Muscle of back (tissue), 11 donors: ENCODE data around the gene PTPRD. TPM values are rescaled to one million over a fixed set of nuclear protein-coding genes. Genes with fewer than 3 reads are reported as not detected.

Source experiments
- DNase-seq, 3 donors: peaks; one replicate each; pipeline versions ENCODE4 v3.0.0 to v3.0.0-alpha.2; 2013
- polyA plus RNA-seq, 10 donors: library from polyadenylated mRNA; unstranded; fragments of 120-200 nt; gene quantifications; one replicate each; pipeline ENCODE4 v1.2.1, GENCODE V29; 2013; ENCODE audit not compliant: insufficient read length in 10 of 10

Gene PTPRD
- polyA plus RNA-seq, 10 donors: 51.8 to 95.1 (median 75.6) TPM

DNA sequence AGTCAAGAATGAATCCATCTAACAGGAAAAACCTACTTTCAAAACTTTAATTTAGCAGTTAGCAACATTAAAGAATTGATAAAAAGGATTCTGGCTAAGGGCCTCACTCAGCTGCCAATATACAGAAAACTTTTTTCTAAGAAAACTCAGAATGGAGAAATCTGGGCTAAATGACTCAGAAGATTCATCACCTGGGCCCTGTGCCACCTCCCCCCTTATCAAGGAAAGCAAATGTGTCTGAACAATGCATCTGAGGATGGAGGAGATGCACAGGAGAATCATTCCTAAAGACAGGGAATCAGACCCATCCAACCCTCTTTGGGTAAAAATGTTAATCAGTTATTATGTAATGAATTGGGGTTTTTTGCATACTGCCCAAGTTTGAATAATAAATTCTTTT lies 2221.2 kb downstream of the PTPRD start:
- no peak for DNase-seq

DNA sequence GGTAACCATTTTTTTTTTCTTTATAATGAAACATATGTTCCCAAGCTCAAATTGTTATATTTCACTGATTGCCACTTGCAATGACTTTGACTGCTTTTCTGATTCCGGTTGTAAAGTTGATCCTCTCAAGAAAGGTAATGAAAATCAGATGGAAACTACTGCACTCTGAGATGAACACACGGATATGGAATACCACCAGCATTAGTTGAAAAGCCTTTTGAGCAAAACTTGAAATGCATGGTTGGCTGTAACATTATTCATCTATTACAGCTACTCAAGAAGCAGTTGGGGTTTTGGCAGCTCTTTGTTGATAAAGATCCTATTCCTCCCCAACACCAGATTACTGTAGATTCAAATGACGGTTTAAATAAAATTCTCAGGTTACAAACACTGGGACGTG lies 2221.7 kb downstream of the PTPRD start:
- peak in 1 of 3 donors; percentile 14 for DNase-seq

DNA sequence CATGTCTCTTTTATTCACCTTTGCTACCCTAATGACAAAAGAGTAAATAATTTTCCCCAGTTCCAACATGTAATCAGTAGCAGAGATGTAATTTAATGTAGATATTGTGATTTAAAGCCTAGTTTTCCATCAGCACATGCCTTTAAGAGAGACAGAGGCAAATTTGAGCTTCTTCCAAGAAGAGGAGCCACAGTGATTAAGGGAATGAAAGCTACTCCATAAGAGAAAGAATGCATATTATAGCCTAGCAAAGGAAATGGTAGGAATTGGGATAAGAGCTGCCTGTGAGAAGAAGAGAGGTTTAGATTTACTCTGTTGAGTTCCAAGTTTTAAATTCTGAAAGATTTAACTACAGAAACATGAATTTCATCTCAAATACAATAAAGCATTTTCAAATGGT lies 2222.2 kb downstream of the PTPRD start:
- no peak for DNase-seq

DNA sequence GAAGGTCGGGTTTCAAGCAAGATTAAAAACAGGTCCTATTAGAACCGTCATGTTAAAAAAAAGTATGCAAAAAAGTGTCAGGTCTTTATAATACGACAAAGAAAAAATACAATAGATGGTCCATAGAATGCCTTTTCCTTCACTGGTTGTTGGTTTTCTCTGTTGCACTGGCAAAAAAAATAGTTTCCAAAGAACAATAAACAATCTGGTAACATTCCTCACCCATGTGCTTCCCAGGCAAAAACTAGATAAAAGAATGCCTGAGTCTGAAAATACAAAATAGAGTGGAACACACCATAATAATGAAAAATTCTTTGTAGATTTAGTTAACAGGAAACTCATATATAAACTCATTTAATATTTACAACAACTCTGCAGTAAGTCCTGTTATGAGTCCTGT lies 2223.3 kb downstream of the PTPRD start:
- DNase-seq: no peak

DNA sequence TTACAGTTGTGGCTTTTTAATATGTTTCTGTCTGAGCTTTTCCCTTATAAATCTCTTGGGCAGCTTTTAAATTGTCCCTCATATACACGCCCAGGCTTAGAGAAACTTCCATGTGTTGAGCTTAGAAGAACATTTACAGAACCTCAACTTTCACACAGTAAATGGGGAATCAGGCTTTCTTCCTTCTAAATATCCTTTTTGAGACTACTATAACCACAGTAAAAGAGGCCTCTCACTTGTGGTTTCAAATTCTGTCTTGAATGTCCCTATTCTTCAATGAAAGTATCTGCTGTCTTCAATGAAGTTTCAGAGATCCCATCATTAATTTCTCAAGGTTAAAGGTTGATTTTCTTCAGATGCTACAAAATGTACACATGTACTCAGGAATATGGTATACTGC lies 2224.7 kb downstream of the PTPRD start:
- no peak for DNase-seq

DNA sequence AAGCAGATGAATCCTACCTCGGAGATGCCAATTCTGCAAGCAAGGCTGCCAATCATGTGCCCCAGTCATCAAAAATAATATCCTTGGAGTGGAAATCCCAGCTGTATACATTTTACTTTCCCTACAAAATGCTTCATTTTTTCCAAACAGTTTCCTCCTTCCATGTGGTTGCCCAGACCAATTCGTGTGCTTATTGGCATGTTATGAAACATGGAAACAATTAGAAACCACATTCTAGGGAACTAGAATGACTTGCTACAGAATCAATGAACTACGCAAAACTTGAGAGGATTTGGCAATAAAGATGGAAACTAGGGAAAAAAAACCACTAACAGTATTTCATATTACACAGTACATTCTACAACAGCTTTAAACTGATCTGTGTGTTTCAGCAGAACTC lies 2228.7 kb downstream of the PTPRD start:
- peak; percentile 52 to 64 (median 61) for DNase-seq

DNA sequence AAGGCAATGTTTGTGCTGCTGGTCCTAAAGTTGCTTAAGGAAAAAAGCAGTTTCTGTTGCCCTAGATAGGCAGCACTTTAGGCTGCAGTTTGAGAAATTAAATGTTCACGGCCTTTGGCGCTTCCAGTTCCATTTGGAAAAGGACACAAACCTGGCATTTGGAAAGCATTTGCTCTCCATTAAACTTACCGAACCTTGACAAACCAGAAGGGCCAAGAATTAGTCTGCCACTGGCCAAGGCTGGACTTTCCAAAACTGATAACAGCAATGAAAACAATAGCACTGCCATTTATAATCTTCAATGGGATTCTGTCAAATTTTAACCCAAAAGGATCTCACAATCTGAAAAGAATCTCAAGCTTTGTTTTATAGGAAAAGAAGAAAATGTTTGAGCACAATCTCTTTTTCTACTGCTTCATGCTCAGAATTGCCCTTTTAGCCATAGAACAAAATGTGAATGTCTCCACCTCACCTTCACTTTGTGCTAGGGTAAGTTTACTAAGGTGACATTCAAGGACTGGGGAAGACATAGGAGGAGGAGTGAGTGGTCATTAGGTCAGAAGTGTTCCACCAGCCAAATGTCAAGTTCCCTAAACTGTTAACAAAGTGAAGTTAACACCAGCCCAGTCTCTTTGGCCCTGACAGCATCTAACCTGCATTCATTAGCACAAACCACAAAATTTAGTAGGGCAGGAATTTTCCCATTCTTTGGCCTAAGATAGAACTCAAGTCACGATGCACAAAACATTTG lies 2229.8 kb downstream of the PTPRD start:
- no peak for DNase-seq

DNA sequence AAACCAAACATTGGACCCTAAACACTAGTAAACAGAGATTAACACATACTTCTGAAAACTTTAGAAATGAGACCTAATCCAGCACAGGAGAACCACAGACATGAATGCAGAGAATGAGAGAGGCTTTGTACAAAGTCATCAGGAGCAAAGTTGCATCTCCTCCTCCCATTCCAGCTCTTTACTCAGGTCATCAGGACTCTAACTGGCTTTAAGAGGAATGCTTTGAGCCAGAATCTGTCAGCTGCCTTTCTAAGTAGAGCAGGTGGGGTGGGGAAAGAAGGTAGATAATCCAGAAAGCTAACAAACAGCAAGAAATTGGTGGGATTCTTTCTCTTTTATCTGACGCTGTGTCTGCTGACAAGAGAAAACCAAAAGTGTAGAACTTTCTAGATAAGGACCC lies 2230.5 kb downstream of the PTPRD start:
- no peak for DNase-seq

DNA sequence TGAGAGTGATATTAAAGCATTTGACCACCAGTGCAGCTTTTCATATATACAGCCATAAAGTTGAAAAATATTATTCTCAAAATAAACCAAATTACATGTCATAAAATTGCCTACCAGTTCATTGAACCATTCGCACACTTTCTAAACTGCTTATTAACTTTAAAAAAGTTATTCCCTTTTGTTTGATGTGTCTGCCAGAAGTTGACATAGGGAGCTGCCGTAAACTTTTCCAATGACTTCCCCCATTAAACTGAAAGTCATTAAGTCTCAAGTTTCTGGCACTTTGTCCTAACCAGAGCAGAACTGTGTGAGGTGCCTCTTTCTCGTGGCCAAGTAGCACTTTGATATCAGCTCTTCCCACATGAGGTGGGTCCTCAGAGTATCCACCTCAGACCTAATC lies 2231.2 kb downstream of the PTPRD start:
- DNase-seq: no peak

DNA sequence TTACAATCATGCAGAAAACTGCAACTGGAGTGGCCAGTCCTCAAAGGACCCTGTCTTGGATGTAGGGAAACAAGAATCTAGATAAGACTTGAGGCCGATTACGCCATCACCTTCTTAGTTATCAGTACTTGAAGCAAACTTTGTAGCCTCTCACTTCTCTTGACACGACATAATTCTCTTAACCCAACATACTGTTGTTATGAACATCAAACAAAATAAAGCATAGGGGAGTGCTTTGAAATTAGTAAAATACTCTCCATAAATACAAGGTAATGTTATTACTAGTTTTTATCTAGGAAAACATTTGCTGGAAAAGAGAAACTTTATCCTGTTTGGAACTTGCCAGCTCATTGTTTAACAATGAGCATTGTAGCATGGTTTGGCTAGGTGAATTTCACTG lies 2238.3 kb downstream of the PTPRD start:
- no peak for DNase-seq

DNA sequence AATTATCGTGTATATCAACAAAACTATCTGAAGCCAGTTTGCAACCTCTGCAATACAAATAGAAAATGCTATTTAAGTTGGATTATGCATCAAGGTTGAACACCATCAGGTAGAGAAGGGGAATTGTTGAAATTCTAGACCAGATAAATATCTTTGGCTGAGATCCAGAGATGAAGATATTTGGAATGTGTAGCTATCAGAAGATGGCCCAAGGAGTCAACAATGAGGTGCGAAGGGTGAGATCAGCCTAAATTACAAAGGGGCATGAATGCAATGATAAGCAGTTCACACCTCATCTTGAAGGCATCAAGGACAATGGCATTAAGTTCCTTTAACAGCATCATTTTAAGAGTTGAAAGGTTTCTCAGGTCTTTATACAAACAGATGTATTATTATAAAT lies 2241.1 kb downstream of the PTPRD start:
- DNase-seq: no peak

DNA sequence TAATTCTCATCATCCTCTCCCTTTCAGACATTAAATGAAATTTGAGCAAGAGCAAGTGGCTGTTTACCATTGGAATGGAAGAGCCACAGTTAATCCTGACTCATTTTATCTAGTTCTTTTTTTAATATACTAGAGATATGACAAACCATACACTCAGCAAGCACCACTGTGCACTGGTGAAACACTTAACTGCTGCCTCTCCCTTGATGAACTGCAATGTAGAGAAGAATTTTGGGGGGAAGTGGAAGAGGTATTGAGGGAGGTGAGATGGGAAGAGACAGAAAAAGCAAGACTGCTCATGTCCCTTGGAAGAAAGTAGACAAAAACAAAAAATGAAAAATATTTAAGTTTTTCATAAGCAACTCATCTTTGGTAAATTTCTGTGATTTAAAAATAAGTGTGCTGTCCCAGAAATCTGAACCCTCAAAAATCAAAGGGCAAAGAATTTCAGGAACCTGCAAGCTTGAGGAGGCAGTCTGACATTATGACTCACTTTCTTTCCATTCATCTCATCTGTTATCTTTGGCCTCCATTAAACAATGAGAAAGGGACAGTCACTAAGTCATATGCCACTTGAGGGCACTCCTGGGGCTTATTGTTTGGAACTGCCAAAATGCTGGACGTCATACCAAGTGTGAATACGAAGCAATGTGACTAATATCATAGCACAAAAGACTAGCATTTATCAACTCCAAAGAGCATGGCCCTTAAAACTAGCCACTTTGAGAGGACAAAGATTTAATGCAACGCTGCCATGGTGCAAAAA lies 2246.5 kb downstream of the PTPRD start:
- DNase-seq: no peak

DNA sequence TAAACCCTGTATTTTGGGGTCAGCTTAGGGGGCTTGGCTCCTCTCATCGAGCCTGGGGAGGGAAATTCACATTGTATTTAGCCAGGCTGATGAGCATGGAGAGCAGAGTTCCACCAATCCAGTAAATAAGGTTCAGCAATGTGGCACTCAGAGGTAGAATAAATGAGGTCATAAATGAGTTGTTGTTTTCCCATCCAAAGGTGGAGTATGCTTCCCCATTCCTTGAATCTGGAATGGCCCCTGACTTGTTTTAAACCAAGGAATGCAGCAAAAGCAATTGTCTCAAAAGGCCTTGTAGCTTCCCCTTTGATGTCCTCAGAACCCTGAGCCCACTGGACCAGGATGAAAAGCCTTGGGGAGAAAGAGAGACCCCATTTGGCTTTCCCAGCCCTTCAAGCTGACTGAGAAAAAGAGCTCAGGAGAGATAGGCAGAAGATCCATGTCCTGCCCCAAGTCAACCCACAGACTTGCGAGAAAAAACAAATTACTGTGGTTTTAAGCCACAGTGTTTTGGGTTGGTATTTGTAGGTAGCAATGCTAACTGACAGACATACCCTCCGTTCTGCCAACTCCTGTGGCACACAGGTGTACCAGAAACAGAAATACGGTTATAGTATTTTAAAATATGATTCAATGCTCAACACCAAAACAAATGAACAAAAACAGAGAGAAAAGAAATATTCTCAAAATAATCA lies 2247.2 kb downstream of the PTPRD start:
- no peak for DNase-seq

DNA sequence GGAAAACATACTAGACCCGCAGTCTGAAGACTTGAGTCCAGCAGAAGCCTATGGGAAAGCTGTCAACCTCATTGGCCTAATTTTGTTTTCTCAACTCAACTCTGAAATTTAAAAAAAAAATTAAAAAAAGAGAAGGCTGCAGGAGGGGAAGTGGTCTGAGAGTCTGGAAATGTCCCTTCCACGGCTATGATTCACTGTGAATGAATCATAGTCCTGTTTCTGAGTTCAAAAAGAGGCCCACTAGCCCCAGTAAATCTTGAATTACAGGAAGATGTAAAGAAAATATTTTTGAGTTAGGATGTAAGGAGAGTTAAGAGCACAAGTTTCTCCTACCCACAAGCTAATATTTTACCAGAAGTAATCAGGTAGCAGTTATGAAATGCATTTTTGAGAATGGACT lies 2247.8 kb downstream of the PTPRD start:
- peak in 1 of 3 donors; percentile 57 for DNase-seq

DNA sequence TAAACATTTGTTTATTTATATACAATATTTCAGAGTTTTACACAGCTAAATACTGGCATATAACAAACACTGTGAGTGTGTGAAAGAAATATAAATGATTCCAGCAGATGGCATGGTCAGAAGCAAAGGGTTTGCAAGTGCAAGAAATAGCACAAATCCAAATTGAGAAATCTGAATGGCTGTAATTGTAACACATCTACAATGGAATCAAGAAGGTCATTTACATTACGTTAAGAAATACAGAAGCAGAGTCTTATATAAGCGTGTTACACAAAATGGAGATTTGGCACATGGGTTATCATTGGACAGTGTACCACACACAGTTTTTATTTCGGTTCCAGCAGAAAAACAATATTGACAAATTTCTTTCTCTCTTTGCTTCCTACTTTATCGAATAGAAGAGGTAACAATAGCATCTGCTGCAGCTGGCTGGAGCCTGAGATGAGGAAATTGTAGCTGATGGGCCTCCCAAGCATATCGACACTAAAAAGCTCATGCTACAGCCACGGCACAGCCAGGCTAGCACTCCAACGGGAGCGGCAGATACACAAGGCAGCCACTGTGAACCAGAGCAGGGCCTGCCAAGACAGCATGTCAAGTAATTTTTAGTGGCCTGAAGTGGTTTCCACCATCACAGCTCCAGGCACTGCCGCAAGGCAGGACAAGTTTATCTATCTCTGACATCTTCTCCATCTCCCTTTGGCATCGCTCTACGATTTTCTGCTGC lies 2248.6 kb downstream of the PTPRD start:
- no peak for DNase-seq

DNA sequence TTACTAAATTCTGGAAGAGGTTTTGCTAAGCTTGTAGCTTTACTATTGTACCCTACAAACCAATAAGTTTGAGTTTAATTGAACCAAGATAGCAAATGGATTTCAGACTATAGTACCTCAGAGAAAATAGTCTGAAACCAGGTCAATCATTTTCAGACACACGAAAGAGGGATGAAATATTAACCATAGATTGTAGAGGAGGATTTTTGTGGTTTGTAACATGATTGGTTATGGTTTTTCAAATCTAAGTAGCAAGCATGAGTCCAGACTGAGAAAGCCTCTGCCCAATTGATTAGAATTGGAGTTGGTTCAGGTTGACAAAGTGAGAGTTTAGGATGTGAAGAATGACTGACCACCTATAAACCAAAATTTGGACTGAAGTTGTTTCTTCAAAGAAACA lies 2250.6 kb downstream of the PTPRD start:
- DNase-seq: no peak

DNA sequence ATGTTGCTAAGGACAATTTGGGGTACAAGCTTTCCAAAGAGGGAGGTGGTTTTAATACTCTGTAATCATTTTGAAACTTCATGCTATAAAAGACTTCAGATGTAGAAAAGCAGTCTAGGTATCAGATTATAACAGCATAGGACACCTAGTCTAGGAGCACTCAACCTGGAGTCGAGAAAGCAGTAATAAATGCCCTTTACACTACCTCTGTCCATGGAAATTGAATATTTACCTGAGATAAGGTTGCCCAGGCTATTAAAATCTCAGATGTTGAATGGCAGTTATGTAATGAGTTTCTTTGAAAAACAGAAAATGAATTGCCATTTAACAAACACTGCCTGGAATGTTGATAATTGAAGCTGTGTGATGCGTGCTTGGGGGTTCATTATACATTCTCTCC lies 2251.4 kb downstream of the PTPRD start:
- no peak for DNase-seq

DNA sequence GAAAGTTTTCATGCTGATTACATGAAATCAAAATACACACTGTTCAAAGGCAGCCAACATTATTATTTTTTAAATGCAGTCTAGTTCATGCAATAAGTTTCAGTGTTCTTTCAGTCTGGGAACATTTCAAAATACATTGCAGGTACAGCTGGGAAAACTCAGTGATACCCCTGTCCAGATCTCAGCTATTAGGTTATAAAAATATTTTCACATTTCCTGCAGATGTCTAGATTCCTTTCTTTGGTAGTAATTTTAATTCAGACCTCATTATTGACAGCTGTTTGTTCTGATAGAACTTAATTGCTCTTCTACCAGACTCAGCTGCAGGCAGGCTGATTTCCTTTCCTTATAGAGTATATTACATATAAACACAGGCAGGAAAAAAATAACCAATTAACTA lies 2256.4 kb downstream of the PTPRD start:
- no peak for DNase-seq

DNA sequence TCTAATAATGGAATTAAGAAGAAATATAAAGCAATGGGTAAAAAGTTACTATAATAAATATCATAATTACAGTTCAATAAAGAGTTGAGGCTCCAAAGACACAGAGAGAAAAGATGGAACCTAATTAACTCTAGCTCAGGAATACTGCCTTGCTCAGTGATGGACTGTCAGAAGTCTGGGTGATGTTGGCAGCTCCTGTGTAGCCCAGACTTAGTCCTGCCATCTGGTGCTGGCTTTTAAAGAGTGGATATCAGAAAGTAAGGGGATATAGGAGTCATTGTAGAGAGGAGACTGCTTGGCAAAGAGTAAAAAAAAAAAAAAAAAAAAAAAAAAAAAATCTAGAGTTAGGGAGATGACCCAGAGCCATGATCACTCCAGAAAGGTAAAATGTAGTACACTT lies 2261.4 kb downstream of the PTPRD start:
- no peak for DNase-seq

DNA sequence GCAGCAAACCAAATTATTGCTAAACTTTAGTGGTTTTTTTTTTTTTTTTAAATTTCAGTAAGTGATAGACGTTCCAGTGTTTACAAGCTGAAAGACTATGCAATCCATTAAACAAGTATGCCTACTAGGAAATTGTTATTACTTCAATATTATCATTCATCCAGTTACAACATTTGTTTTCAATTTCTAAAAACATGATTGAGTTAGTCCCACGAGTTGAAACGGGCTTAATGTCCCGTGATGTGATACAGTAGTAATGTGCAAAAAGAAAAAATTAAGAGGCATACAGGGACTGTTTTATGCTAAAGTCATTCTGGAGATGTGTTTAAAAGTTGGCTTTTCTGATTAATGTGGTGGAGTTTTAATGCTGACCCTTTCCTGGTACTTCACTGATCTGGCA lies 2262.9 kb downstream of the PTPRD start:
- DNase-seq: peak in 1 of 3 donors; percentile 38

DNA sequence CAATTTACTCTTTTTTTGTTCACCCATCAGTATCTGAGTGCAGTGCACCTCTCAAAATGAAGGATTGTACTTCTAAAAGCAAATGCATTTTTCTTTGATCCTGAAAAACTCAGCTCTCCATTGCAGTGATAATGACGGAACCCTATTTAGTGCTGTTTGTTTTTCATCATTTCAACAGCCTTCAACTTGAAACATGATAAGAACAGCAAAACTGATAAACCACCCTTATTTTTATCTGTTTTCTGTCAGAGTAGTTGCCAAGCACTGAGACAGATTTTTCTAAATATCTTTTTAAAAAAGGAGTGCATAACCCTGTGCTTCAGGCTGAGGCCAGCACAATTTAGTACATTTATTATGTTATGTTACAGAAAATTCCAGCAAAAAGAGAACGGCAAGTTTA lies 2263.4 kb downstream of the PTPRD start:
- peak in 1 of 3 donors; percentile 31 for DNase-seq

DNA sequence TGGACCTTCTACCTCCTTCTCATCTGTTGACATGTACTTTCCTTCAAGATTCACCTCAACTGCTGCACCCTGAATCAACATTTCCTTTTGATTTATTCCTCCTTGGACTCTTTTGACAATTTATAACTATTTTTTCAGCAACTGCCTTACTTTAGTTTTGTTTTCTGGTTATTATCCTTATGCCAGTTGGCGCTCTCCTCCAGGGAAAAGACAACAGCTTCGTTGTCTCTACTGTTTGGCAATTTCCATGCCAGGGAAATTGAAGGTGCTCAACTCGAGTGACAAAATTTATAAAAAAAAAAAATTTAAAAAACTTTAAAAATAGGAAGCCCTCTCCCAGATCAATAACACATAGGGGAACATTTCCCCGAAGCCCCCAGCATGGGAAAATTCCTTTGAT lies 2264.0 kb downstream of the PTPRD start:
- DNase-seq: no peak
